CD4-positive, alpha-beta T cell (primary cell): ENCODE measurements around the gene B4GALT5. TPM values are rescaled to one million over a fixed set of nuclear protein-coding genes. Genes with fewer than 3 reads are reported as not detected.

Experiments
- ATAC-seq: fragments of 200-7000 bp; cut with Tn5 transposase; one replicate; pipeline ENCODE4 v1.10.0; 2022; ENCODE audit warnings: mild to moderate bottlenecking; ENCODE audit not compliant: poor library complexity
- CTCF ChIA-PET: fragments of 350-600 bp; sonication (Branson Sonifier 250); formaldehyde crosslinking; loops from one replicate; lab custom pipeline; 2021; ENCODE audit warnings: antibody characterized with exemption, inconsistent platforms; lab: Charles Lee
- POLR2A ChIA-PET: fragments of 350-600 bp; sonication (Branson Sonifier 250); formaldehyde crosslinking; loops from one replicate; lab custom pipeline; 2021; ENCODE audit warnings: antibody characterized with exemption, inconsistent platforms; lab: Charles Lee
- DNase-seq, 14 experiments: peaks; one replicate each; pipeline ENCODE4 v3.0.0-alpha.2; 2013 to 2020; ENCODE audit warnings: mixed read lengths in 2 of 14
- H3K27ac ChIP-seq, 2 donors: one replicate each; pipeline versions ENCODE4 v1.5.1 to v1.7.0; 2013; ENCODE audit warnings: low read length in 2 of 2, low read depth in 1 of 2, mild to moderate bottlenecking in 1 of 2
- H3K27me3 ChIP-seq, 2 experiments: 1 replicate in 1 of 2; 2 replicates in 1 of 2; pipeline versions ENCODE4 v1.6.1 to v1.7.0; 2013; ENCODE audit warnings: low read length in 2 of 2, control low read depth in 1 of 2, mild to moderate bottlenecking in 1 of 2, moderate library complexity in 1 of 2; ENCODE audit not compliant: insufficient read depth in 2 of 2, control insufficient read depth in 1 of 2
- H3K36me3 ChIP-seq: one replicate; pipeline ENCODE4 v1.6.1; 2013; ENCODE audit warnings: low read length, control low read depth; ENCODE audit not compliant: insufficient read depth
- H3K4me1 ChIP-seq: one replicate; pipeline ENCODE4 v1.6.1; 2013; ENCODE audit warnings: low read length, control low read depth; ENCODE audit not compliant: insufficient read depth
- H3K4me3 ChIP-seq: one replicate; pipeline ENCODE4 v1.5.1; 2013; ENCODE audit warnings: mild to moderate bottlenecking, low read length, moderate library complexity
- H3K9me3 ChIP-seq, 2 experiments: 1 replicate in 1 of 2; 2 replicates in 1 of 2; pipeline versions ENCODE4 v1.6.1 to v1.7.0; 2013; ENCODE audit warnings: low read length in 2 of 2, mild to moderate bottlenecking in 2 of 2, control low read depth in 1 of 2, moderate library complexity in 1 of 2; ENCODE audit not compliant: control insufficient read depth in 1 of 2, insufficient read depth in 1 of 2
- H3K27ac Mint-ChIP-seq: one replicate; pipeline ENCODE4 v1.8.0; 2020; ENCODE audit warnings: mixed read lengths
- H3K27me3 Mint-ChIP-seq: one replicate; pipeline ENCODE4 v1.8.0; 2021; ENCODE audit warnings: mixed read lengths
- H3K36me3 Mint-ChIP-seq: one replicate; pipeline ENCODE4 v1.8.0; 2021; ENCODE audit warnings: low read depth, mixed read lengths
- H3K4me1 Mint-ChIP-seq: one replicate; pipeline ENCODE4 v1.8.0; 2021; ENCODE audit warnings: low read depth, mixed read lengths
- H3K4me3 Mint-ChIP-seq: one replicate; pipeline ENCODE4 v1.8.0; 2020; ENCODE audit warnings: mild to moderate bottlenecking, mixed read lengths
- H3K9me3 Mint-ChIP-seq: one replicate; pipeline ENCODE4 v1.8.0; 2020; ENCODE audit warnings: mixed read lengths
- intact Hi-C, 2 experiments: fragments of 100-400 bp; cut with DNase I in 1 of 2; cut with micrococcal nuclease in 1 of 2; formaldehyde crosslinking; loops; one replicate each; pipeline versions ENCODE4 v1.15.1 to v1.9.0; 2023 to 2025; cut with DNase I, micrococcal nuclease
- total RNA-seq, 174 experiments: library from RNA in 2 of 174; stranded (reverse) in 2 of 174; gene quantifications; one replicate each; pipeline ENCODE4 v1.2.3 and lab custom pipeline; 2021 to 2026
- TF ChIP-seq, protein P1 (sequence below): fragments of 200-600 bp; IDR thresholded peaks from one replicate; pipeline ENCODE4 v1.8.0; 2022; ENCODE audit warnings: antibody characterized with exemption, mild to moderate bottlenecking

The B4GALT5 gene
- total RNA-seq, 2 experiments from 2014 or later: 3.1 to 3.2 TPM

DNA sequence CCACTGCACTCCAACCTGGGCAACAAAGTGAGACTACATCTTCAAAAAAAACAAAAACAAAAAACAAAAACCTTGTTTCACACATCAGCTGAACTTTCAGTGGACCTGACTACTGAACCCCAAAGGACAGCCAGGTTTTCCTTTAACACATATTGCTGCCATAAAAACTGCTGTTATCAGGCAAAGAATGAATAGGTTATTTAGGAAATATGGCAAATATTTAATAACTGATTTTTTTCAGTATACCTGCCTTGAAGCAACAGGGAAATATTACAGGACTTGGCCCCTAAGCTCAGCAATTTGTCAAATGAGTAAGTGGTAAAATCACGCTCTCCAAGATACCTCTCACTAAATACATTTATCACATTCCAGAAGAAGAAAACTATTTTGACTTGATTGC, 34.0 kb downstream of the B4GALT5 start:
- Mint-ChIP-seq H3K4me1 (peaks cover 44% of the 10 kb centered on the region), H3K27ac (no peak overlapping the region), H3K9me3 (no peaks in the 10 kb centered on the region), H3K4me3 (no peak overlapping the region), H3K27me3 (no peaks in the 10 kb centered on the region), H3K36me3 (no peaks in the 10 kb centered on the region)
- no peak for DNase-seq
- POLR2A ChIA-PET: interaction anchor here (1.0 kb wide), 1 partner anchor 9 kb away, joined by 4 read pairs; no protein-coding TSS in a partner anchor
- no peaks in the 10 kb centered on the region for H3K27me3 ChIP-seq
- ATAC-seq: no peak
- intact Hi-C loops: no loop called here
- H3K9me3 ChIP-seq: no peaks in the 10 kb centered on the region
- H3K4me1 ChIP-seq: peaks cover 36% of the 10 kb centered on the region
- no peak overlapping the region for H3K4me3 ChIP-seq
- CTCF ChIA-PET: interaction anchor here (1.6 kb wide), 1 partner anchor 166 kb away, joined by 4 read pairs; no protein-coding TSS in a partner anchor
- no peaks in the 10 kb centered on the region for H3K36me3 ChIP-seq
- H3K27ac ChIP-seq: no peak overlapping the region
- TF ChIP-seq, protein P1, sequence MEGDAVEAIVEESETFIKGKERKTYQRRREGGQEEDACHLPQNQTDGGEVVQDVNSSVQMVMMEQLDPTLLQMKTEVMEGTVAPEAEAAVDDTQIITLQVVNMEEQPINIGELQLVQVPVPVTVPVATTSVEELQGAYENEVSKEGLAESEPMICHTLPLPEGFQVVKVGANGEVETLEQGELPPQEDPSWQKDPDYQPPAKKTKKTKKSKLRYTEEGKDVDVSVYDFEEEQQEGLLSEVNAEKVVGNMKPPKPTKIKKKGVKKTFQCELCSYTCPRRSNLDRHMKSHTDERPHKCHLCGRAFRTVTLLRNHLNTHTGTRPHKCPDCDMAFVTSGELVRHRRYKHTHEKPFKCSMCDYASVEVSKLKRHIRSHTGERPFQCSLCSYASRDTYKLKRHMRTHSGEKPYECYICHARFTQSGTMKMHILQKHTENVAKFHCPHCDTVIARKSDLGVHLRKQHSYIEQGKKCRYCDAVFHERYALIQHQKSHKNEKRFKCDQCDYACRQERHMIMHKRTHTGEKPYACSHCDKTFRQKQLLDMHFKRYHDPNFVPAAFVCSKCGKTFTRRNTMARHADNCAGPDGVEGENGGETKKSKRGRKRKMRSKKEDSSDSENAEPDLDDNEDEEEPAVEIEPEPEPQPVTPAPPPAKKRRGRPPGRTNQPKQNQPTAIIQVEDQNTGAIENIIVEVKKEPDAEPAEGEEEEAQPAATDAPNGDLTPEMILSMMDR: no peak

DNA sequence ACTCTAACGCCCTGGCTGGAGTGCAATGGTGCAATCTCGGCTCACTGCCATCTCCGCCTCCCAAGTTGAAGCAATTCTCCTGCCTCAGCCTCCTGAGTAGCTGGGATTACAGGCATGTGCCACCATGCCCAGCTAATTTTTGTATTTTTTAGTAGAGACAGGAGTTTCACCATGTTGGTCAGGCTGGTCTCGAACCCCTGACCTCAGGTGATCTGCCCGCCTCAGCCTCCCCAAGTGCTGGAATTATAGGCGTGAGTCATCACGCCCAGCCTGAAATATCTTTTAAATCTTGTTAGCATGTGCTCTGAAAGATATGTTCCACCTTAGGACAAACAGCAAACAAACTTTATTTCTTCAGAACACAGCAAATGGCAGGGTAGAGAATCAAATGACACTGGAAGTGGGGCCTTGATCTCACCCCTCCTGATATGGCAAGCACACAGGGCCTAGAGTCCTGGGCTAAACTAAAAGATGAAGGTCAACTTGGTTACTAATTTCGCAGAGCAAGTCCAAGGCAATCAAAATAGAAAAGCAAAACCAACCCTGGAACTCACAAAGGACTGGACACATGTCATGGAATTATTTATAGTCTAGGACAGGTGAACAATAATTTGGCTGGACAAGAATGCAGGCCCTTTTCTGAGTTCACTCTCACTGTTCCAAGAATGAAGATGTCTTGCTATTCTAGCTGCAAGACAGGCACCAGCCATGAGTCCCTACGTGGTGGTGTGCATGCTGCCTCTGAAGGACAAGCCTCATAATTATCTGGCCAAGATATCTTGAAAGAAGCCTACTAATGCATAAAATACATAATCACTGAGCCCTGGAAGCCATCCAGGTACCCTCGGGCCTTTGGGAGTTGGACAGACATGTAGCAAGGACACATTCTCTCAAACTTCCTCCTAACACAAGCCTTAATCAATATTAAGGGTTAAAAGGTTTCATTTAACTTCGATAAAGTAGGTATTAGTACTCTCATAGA, 35.6 kb downstream of the B4GALT5 start:
- peak overlapping the region in 1 of 2 donors; percentile 27 for H3K27ac ChIP-seq
- H3K4me1 Mint-ChIP-seq: peaks cover 44% of the 10 kb centered on the region

DNA sequence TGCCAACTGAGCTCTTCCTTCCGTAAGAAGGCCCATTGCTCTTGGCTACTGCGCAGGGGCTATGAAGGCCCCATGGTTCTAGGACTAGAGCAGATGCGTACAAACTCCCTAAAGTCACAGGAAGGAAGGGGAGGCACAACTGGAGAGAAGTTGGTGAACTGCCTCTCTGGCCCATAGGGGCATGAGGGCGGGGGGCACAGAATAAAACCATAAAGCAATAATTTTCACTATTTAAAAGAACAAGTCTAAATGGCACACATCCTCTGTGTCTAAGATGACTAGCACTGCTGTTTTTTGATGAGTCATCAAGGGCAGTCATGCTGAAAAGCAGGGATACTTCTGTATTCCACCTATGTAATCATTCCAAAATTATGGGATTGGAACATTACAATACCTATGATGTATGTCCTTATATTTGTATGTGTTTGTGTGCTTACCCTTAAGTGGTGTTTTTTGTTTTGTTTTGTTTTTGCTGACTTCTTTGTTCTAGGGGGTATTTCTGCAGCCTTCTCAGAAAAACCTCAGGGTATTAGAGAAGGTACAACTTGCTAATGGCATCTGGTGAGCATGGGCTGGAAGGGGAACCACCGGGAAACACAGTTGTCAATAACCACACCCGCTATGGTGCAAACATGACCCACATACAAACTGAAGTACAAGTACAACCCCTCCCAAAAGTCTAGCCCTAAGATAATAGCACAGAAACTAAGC, 36.9 kb downstream of the B4GALT5 start:
- Histone ChIP-seq H3K27me3 (no peaks in the 10 kb centered on the region), H3K4me1 (peaks cover 44% of the 10 kb centered on the region), H3K27ac (peak overlapping the region in 1 of 2 donors; percentile 60), H3K9me3 (no peaks in the 10 kb centered on the region), H3K36me3 (no peaks in the 10 kb centered on the region), H3K4me3 (no peak overlapping the region)
- Mint-ChIP-seq H3K4me3 (peak overlapping the region; percentile 65), H3K36me3 (no peaks in the 10 kb centered on the region), H3K9me3 (no peaks in the 10 kb centered on the region), H3K4me1 (peaks cover 53% of the 10 kb centered on the region), H3K27ac (peak overlapping the region; percentile 83), H3K27me3 (no peaks in the 10 kb centered on the region)
- ChIA-PET CTCF (no interaction called here), POLR2A (interaction anchor here (1.6 kb wide), 1 partner anchor 136 kb away, joined by 4 read pairs; the partner anchor contains the start of gene SLC9A8)
- DNase-seq: peak in 7 of 14 experiments; percentile 8 to 85 (median 42)
- intact Hi-C loops: no loop called here
- ATAC-seq: peak; percentile 85
- TF ChIP-seq, protein P1: no peak

More for the DNA sequence above, 35.6 kb downstream of the B4GALT5 start:
- Mint-ChIP-seq H3K27ac (peak overlapping the region; percentile 39), H3K4me3 (no peak overlapping the region), H3K9me3 (no peaks in the 10 kb centered on the region), H3K36me3 (no peaks in the 10 kb centered on the region), H3K27me3 (no peaks in the 10 kb centered on the region)
- Histone ChIP-seq H3K4me1 (peaks cover 39% of the 10 kb centered on the region), H3K4me3 (no peak overlapping the region), H3K36me3 (no peaks in the 10 kb centered on the region), H3K27me3 (no peaks in the 10 kb centered on the region), H3K9me3 (no peaks in the 10 kb centered on the region)
- no peak for DNase-seq
- TF ChIP-seq, protein P1: no peak
- ChIA-PET POLR2A (interaction anchor here (0.6 kb wide), 1 partner anchor 19 kb away, joined by 3 read pairs; no protein-coding TSS in a partner anchor), CTCF (interaction anchor here (1.3 to 1.6 kb wide), 2 partner anchors 40 to 168 kb away, joined by 3 to 4 read pairs; no protein-coding TSS in a partner anchor)
- ATAC-seq: no peak
- intact Hi-C loops: no loop called here
